H1 (cell line): Measurements from ENCODE around the gene NPM1. TPM values are rescaled to one million over a fixed set of nuclear protein-coding genes. Genes with fewer than 3 reads are reported as not detected.

Source experiments
- EP300 ChIP-seq, 2 experiments: IDR thresholded peaks; 1 replicate in 1 of 2; 2 replicates in 1 of 2; pipeline ENCODE4 v1.6.1; 2011 to 2012; ENCODE audit warnings: low read depth in 2 of 2, low read length in 2 of 2, mild to moderate bottlenecking in 2 of 2, borderline replicate concordance in 1 of 2, inconsistent platforms in 1 of 2, moderate library complexity in 1 of 2
- POLR2A ChIP-seq, 2 experiments: IDR thresholded peaks; 1 replicate in 1 of 2; 2 replicates in 1 of 2; pipeline ENCODE4 v1.6.1; 2011; ENCODE audit warnings: low read depth in 2 of 2, low read length in 2 of 2, mild to moderate bottlenecking in 2 of 2; ENCODE audit errors: control extremely low read depth in 1 of 2
- polyA plus RNA-seq, 7 experiments: library from polyadenylated mRNA; depleted of rRNA in 3 of 7; stranded (reverse) in 5 of 7; unstranded in 2 of 7; fragments of >200 nt in 5 of 7; fragments of 200-250 nt in 2 of 7; gene quantifications; 1 replicate in 5 of 7; 2 replicates in 1 of 7; 4 replicates in 1 of 7; pipeline versions ENCODE4 v1.2.1 to v1.2.3, GENCODE V29; 2011 to 2013; ENCODE audit warnings: missing spikeins in 2 of 7, mixed read lengths in 2 of 7
- total RNA-seq: library from RNA; stranded (reverse); fragmentation: NEBNext Ultra II Directional; extraction: Animal tissue kit (Norgen Biotek cat#: 25700); gene quantifications from 2 replicates; pipeline ENCODE4 v1.2.1, GENCODE V29; 2021
- TF ChIP-seq, protein P1 (sequence below): fragments of 300-600 bp; sonication (generic); IDR thresholded peaks from 2 replicates; pipeline ENCODE4 v1.7.1; 2012; ENCODE audit warnings: low read length, moderate library complexity, mild to moderate bottlenecking, inconsistent platforms; ENCODE audit not compliant: insufficient replicate concordance

Gene NPM1
- total and polyA plus RNA-seq, 2 of the 8 experiments (the other 6 are each of a cell fraction or from before 2014, with no cell fraction given), result 2,182 to 4,042 TPM

DNA sequence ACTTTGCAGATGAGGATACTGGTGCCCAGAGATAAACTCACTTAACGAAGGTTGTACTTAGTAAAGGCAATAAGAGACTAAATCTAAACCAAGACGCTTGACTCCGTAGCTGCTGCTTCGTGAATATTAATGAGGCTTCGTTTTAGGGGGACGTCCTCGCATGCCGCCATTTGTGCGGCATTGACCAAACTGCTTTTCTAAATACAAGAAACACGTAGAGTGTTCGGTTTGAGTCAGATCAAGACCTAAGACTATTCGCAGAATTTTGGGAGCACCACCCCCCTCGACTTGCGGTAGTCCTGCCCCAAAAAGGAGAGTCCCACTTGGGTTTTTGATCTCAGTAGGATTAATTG lies 1.1 kb downstream of the NPM1 start (continued):
- TF ChIP-seq, protein P1, sequence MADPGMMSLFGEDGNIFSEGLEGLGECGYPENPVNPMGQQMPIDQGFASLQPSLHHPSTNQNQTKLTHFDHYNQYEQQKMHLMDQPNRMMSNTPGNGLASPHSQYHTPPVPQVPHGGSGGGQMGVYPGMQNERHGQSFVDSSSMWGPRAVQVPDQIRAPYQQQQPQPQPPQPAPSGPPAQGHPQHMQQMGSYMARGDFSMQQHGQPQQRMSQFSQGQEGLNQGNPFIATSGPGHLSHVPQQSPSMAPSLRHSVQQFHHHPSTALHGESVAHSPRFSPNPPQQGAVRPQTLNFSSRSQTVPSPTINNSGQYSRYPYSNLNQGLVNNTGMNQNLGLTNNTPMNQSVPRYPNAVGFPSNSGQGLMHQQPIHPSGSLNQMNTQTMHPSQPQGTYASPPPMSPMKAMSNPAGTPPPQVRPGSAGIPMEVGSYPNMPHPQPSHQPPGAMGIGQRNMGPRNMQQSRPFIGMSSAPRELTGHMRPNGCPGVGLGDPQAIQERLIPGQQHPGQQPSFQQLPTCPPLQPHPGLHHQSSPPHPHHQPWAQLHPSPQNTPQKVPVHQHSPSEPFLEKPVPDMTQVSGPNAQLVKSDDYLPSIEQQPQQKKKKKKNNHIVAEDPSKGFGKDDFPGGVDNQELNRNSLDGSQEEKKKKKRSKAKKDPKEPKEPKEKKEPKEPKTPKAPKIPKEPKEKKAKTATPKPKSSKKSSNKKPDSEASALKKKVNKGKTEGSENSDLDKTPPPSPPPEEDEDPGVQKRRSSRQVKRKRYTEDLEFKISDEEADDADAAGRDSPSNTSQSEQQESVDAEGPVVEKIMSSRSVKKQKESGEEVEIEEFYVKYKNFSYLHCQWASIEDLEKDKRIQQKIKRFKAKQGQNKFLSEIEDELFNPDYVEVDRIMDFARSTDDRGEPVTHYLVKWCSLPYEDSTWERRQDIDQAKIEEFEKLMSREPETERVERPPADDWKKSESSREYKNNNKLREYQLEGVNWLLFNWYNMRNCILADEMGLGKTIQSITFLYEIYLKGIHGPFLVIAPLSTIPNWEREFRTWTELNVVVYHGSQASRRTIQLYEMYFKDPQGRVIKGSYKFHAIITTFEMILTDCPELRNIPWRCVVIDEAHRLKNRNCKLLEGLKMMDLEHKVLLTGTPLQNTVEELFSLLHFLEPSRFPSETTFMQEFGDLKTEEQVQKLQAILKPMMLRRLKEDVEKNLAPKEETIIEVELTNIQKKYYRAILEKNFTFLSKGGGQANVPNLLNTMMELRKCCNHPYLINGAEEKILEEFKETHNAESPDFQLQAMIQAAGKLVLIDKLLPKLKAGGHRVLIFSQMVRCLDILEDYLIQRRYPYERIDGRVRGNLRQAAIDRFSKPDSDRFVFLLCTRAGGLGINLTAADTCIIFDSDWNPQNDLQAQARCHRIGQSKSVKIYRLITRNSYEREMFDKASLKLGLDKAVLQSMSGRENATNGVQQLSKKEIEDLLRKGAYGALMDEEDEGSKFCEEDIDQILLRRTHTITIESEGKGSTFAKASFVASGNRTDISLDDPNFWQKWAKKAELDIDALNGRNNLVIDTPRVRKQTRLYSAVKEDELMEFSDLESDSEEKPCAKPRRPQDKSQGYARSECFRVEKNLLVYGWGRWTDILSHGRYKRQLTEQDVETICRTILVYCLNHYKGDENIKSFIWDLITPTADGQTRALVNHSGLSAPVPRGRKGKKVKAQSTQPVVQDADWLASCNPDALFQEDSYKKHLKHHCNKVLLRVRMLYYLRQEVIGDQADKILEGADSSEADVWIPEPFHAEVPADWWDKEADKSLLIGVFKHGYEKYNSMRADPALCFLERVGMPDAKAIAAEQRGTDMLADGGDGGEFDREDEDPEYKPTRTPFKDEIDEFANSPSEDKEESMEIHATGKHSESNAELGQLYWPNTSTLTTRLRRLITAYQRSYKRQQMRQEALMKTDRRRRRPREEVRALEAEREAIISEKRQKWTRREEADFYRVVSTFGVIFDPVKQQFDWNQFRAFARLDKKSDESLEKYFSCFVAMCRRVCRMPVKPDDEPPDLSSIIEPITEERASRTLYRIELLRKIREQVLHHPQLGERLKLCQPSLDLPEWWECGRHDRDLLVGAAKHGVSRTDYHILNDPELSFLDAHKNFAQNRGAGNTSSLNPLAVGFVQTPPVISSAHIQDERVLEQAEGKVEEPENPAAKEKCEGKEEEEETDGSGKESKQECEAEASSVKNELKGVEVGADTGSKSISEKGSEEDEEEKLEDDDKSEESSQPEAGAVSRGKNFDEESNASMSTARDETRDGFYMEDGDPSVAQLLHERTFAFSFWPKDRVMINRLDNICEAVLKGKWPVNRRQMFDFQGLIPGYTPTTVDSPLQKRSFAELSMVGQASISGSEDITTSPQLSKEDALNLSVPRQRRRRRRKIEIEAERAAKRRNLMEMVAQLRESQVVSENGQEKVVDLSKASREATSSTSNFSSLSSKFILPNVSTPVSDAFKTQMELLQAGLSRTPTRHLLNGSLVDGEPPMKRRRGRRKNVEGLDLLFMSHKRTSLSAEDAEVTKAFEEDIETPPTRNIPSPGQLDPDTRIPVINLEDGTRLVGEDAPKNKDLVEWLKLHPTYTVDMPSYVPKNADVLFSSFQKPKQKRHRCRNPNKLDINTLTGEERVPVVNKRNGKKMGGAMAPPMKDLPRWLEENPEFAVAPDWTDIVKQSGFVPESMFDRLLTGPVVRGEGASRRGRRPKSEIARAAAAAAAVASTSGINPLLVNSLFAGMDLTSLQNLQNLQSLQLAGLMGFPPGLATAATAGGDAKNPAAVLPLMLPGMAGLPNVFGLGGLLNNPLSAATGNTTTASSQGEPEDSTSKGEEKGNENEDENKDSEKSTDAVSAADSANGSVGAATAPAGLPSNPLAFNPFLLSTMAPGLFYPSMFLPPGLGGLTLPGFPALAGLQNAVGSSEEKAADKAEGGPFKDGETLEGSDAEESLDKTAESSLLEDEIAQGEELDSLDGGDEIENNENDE, result no peak
- TF ChIP-seq EP300 (IDR thresholded peaks at IDR 0.05; ENCODE audit: borderline replicate concordance in 1 of 2, low read depth in 2 of 2, low read length in 2 of 2) (no peak), POLR2A (IDR thresholded peaks at IDR 0.05; ENCODE audit: control extremely low read depth in 1 of 2, low read depth in 2 of 2, low read length in 2 of 2) (peak in 1 of 2 experiments; percentile 53; a peak in 1 of 3 replicates)
- TF ChIP-seq, all 59 proteins: peak for 2
